ENCODE measurements around the gene TLR5.
A peak's percentile ranks its signal among the peaks of the same experiment; 100 is the strongest.

TLR5 gene

DNA sequence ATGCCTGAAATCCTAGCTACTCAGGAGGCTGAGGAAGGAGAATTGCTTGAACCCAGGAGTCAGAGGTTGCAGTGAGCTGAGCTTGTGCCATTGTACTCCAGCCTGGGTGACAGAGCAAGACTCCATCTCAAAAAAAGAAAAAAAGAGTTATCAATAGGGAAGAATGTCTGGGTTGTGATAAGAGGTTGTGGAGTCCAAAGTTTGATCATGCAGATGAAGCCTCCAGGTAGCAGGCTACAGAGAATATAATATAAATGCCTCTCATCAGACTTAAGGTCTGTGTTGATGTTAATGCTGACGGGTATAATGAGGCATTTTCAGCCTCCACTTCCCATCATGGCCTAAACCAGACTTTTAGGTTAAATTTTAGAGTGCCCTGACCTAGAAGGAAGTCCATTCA lies 24.6 kb downstream of the TLR5 start:
- H3K27me3 ChIP-seq (ENCODE audit: control insufficient read depth in 5 of 5, insufficient read depth in 4 of 5, low read length in 5 of 5), result no peaks in the 10 kb centered on the region
- no peak overlapping the region for H3K9ac ChIP-seq (ENCODE audit: low read length in 5 of 5)
- no peak overlapping the region for H3K4me3 ChIP-seq (ENCODE audit: low read depth in 1 of 5, low read length in 5 of 5)
- peaks cover 0 to 10% (median 3%) of the 10 kb centered on the region in 5 donors for H3K4me1 ChIP-seq (ENCODE audit: control insufficient read depth in 5 of 5, insufficient read depth in 5 of 5, low read length in 5 of 5)
- no peak overlapping the region for H3K27ac ChIP-seq (ENCODE audit: low read depth, low read length)
- peaks cover 0 to 15% (median 0%) of the 10 kb centered on the region in 5 donors for H3K36me3 ChIP-seq (ENCODE audit: control insufficient read depth in 5 of 5, insufficient read depth in 5 of 5, low read length in 5 of 5)
- H3K9me3 ChIP-seq (ENCODE audit: control insufficient read depth in 5 of 5, low read length in 5 of 5), result no peaks in the 10 kb centered on the region

DNA sequence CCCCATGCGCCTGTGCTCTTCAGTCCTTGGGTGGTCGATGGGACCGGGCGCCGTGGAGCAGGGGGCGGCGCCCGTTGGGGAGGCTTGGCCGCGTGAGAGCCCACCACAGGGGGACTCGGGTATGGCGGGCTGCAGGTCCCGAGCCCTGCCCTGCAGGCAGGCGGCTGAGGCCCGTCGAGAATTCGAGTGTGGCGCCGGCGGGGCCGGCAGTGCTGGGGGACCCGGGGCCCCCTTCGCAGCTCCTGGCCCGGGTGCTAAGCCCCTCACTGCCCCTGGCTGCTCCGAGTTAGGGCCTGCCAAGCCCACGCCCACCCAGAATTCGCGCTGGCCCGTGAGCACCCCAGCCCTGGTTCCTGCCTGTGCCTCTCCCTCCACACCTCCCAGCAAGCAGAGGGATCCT lies 26.1 kb downstream of the TLR5 start:
- Histone ChIP-seq H3K36me3 (ENCODE audit: control insufficient read depth in 5 of 5, insufficient read depth in 5 of 5, low read length in 5 of 5) (peaks cover 0 to 13% (median 3%) of the 10 kb centered on the region in 5 donors), H3K27me3 (ENCODE audit: control insufficient read depth in 5 of 5, insufficient read depth in 4 of 5, low read length in 5 of 5) (no peaks in the 10 kb centered on the region), H3K9me3 (ENCODE audit: control insufficient read depth in 5 of 5, low read length in 5 of 5) (no peaks in the 10 kb centered on the region), H3K4me3 (ENCODE audit: low read depth in 1 of 5, low read length in 5 of 5) (no peak overlapping the region), H3K9ac (ENCODE audit: low read length in 5 of 5) (no peak overlapping the region), H3K4me1 (ENCODE audit: control insufficient read depth in 5 of 5, insufficient read depth in 5 of 5, low read length in 5 of 5) (peaks cover 0 to 9% (median 0%) of the 10 kb centered on the region in 5 donors), H3K27ac (ENCODE audit: low read depth, low read length) (no peak overlapping the region)

DNA sequence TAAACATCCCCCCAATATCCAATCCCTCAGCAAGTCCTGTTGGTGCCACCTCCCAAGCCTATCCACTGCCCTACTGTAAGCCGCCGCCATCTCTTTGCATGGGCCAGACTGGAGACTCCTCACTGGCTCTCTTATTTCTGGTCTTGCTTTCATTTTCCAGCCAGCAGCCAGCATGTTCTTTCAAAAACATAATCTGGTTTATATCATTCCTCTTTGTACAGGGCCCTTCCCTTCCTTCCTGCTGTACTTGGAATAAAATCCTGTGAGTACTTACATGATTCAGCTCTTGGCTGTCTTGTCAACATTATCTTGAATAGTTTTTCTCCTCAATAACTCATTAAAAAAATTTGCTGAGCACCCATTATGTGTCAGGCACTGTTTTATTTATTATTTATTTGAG lies 28.2 kb downstream of the TLR5 start:
- Histone ChIP-seq H3K27me3 (ENCODE audit: control insufficient read depth in 5 of 5, insufficient read depth in 4 of 5, low read length in 5 of 5) (no peaks in the 10 kb centered on the region), H3K4me3 (ENCODE audit: low read depth in 1 of 5, low read length in 5 of 5) (no peak overlapping the region), H3K4me1 (ENCODE audit: control insufficient read depth in 5 of 5, insufficient read depth in 5 of 5, low read length in 5 of 5) (peaks cover 0 to 9% (median 0%) of the 10 kb centered on the region in 5 donors), H3K9me3 (ENCODE audit: control insufficient read depth in 5 of 5, low read length in 5 of 5) (no peaks in the 10 kb centered on the region), H3K27ac (ENCODE audit: low read depth, low read length) (peak overlapping the region; percentile 13), H3K9ac (ENCODE audit: low read length in 5 of 5) (no peak overlapping the region), H3K36me3 (ENCODE audit: control insufficient read depth in 5 of 5, insufficient read depth in 5 of 5, low read length in 5 of 5) (peaks cover 0 to 5% (median 3%) of the 10 kb centered on the region in 5 donors)

GRCh38 chr1:223110952-223111351 lies 32.1 kb downstream of the TLR5 start:
- no peaks in the 10 kb centered on the region for H3K9me3 ChIP-seq (ENCODE audit: control insufficient read depth in 5 of 5, low read length in 5 of 5)
- no peak overlapping the region for H3K4me3 ChIP-seq (ENCODE audit: low read depth in 1 of 5, low read length in 5 of 5)
- H3K27ac ChIP-seq (ENCODE audit: low read depth, low read length), result no peak overlapping the region
- H3K36me3 ChIP-seq (ENCODE audit: control insufficient read depth in 5 of 5, insufficient read depth in 5 of 5, low read length in 5 of 5), result peaks cover 0 to 5% (median 3%) of the 10 kb centered on the region in 5 donors
- peaks cover 0 to 13% (median 4%) of the 10 kb centered on the region in 5 donors for H3K4me1 ChIP-seq (ENCODE audit: control insufficient read depth in 5 of 5, insufficient read depth in 5 of 5, low read length in 5 of 5)
- H3K27me3 ChIP-seq (ENCODE audit: control insufficient read depth in 5 of 5, insufficient read depth in 4 of 5, low read length in 5 of 5), result no peaks in the 10 kb centered on the region
- H3K9ac ChIP-seq (ENCODE audit: low read length in 5 of 5), result no peak overlapping the region

GRCh38 chr1:223109581-223110026 lies 33.4 kb downstream of the TLR5 start:
- Histone ChIP-seq H3K9ac (ENCODE audit: low read length in 5 of 5) (no peak overlapping the region), H3K4me1 (ENCODE audit: control insufficient read depth in 5 of 5, insufficient read depth in 5 of 5, low read length in 5 of 5) (peaks cover 0 to 11% (median 4%) of the 10 kb centered on the region in 5 donors), H3K36me3 (ENCODE audit: control insufficient read depth in 5 of 5, insufficient read depth in 5 of 5, low read length in 5 of 5) (peaks cover 0 to 5% (median 3%) of the 10 kb centered on the region in 5 donors), H3K27ac (ENCODE audit: low read depth, low read length) (no peak overlapping the region), H3K9me3 (ENCODE audit: control insufficient read depth in 5 of 5, low read length in 5 of 5) (no peaks in the 10 kb centered on the region), H3K4me3 (ENCODE audit: low read depth in 1 of 5, low read length in 5 of 5) (no peak overlapping the region), H3K27me3 (ENCODE audit: control insufficient read depth in 5 of 5, insufficient read depth in 4 of 5, low read length in 5 of 5) (no peaks in the 10 kb centered on the region)

DNA sequence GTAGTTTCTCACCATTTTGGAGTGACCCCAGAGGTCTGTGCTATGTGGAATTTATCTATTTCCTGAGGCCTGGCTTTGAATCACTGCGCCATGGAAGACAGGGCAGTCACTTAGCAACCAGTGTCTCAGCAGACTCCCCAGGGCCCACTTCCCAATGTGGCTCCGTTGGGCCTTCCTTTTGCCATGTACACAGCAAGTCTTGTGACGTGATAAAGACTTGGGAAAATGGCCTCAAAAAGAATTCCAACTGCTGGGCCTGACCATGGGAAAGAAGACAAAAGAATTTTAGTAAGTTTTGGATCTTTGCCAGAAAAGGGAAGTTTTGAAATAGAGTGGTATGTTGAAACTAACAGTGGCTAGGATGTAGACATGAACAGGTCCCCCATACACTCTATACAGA lies 36.2 kb downstream of the TLR5 start:
- Histone ChIP-seq H3K9ac (ENCODE audit: low read length in 5 of 5) (no peak overlapping the region), H3K4me3 (ENCODE audit: low read depth in 1 of 5, low read length in 5 of 5) (no peak overlapping the region), H3K9me3 (ENCODE audit: control insufficient read depth in 5 of 5, low read length in 5 of 5) (no peaks in the 10 kb centered on the region), H3K4me1 (ENCODE audit: control insufficient read depth in 5 of 5, insufficient read depth in 5 of 5, low read length in 5 of 5) (peaks cover 0 to 14% (median 0%) of the 10 kb centered on the region in 5 donors), H3K36me3 (ENCODE audit: control insufficient read depth in 5 of 5, insufficient read depth in 5 of 5, low read length in 5 of 5) (peaks cover 0 to under 1% (median 0%) of the 10 kb centered on the region in 5 donors), H3K27me3 (ENCODE audit: control insufficient read depth in 5 of 5, insufficient read depth in 4 of 5, low read length in 5 of 5) (no peaks in the 10 kb centered on the region), H3K27ac (ENCODE audit: low read depth, low read length) (no peak overlapping the region)

GRCh38 chr1:223105568-223105967 lies 37.5 kb downstream of the TLR5 start:
- Histone ChIP-seq H3K36me3 (ENCODE audit: control insufficient read depth in 5 of 5, insufficient read depth in 5 of 5, low read length in 5 of 5) (no peaks in the 10 kb centered on the region), H3K9ac (ENCODE audit: low read length in 5 of 5) (no peak overlapping the region), H3K27me3 (ENCODE audit: control insufficient read depth in 5 of 5, insufficient read depth in 4 of 5, low read length in 5 of 5) (no peaks in the 10 kb centered on the region), H3K27ac (ENCODE audit: low read depth, low read length) (no peak overlapping the region), H3K4me1 (ENCODE audit: control insufficient read depth in 5 of 5, insufficient read depth in 5 of 5, low read length in 5 of 5) (peaks cover 0 to 14% (median 0%) of the 10 kb centered on the region in 5 donors), H3K9me3 (ENCODE audit: control insufficient read depth in 5 of 5, low read length in 5 of 5) (no peaks in the 10 kb centered on the region), H3K4me3 (ENCODE audit: low read depth in 1 of 5, low read length in 5 of 5) (no peak overlapping the region)

GRCh38 chr1:223102797-223103533 lies 40.1 kb downstream of the TLR5 start:
- no peak overlapping the region for H3K27ac ChIP-seq (ENCODE audit: low read depth, low read length)

GRCh38 chr1:223097713-223098112 lies 45.3 kb downstream of the TLR5 start:
- Histone ChIP-seq H3K27me3 (ENCODE audit: control insufficient read depth in 5 of 5, insufficient read depth in 4 of 5, low read length in 5 of 5) (no peaks in the 10 kb centered on the region), H3K9ac (ENCODE audit: low read length in 5 of 5) (no peak overlapping the region), H3K27ac (ENCODE audit: low read depth, low read length) (no peak overlapping the region), H3K4me3 (ENCODE audit: low read depth in 1 of 5, low read length in 5 of 5) (no peak overlapping the region), H3K9me3 (ENCODE audit: control insufficient read depth in 5 of 5, low read length in 5 of 5) (no peaks in the 10 kb centered on the region), H3K36me3 (ENCODE audit: control insufficient read depth in 5 of 5, insufficient read depth in 5 of 5, low read length in 5 of 5) (no peaks in the 10 kb centered on the region), H3K4me1 (ENCODE audit: control insufficient read depth in 5 of 5, insufficient read depth in 5 of 5, low read length in 5 of 5) (peaks cover 0 to 6% (median 0%) of the 10 kb centered on the region in 5 donors)

More at GRCh38 chr1:223102797-223103533, 40.1 kb downstream of the TLR5 start:
- Histone ChIP-seq H3K9me3 (ENCODE audit: control insufficient read depth in 5 of 5, low read length in 5 of 5) (no peaks in the 10 kb centered on the region), H3K27me3 (ENCODE audit: control insufficient read depth in 5 of 5, insufficient read depth in 4 of 5, low read length in 5 of 5) (no peaks in the 10 kb centered on the region), H3K9ac (ENCODE audit: low read length in 5 of 5) (no peak overlapping the region), H3K4me3 (ENCODE audit: low read depth in 1 of 5, low read length in 5 of 5) (no peak overlapping the region), H3K4me1 (ENCODE audit: control insufficient read depth in 5 of 5, insufficient read depth in 5 of 5, low read length in 5 of 5) (peaks cover 0 to 14% (median 0%) of the 10 kb centered on the region in 5 donors), H3K36me3 (ENCODE audit: control insufficient read depth in 5 of 5, insufficient read depth in 5 of 5, low read length in 5 of 5) (no peaks in the 10 kb centered on the region)

- H3K9ac ChIP-seq (ENCODE audit: low read length in 5 of 5), result no peak overlapping the region
- H3K4me1 ChIP-seq (ENCODE audit: control insufficient read depth in 5 of 5, insufficient read depth in 5 of 5, low read length in 5 of 5), result peaks cover 0 to 3% (median 0%) of the 10 kb centered on the region in 5 donors
- H3K4me3 ChIP-seq (ENCODE audit: low read depth in 1 of 5, low read length in 5 of 5), result no peak overlapping the region
- H3K36me3 ChIP-seq (ENCODE audit: control insufficient read depth in 5 of 5, insufficient read depth in 5 of 5, low read length in 5 of 5), result no peaks in the 10 kb centered on the region
- H3K27me3 ChIP-seq (ENCODE audit: control insufficient read depth in 5 of 5, insufficient read depth in 4 of 5, low read length in 5 of 5), result no peaks in the 10 kb centered on the region
- no peaks in the 10 kb centered on the region for H3K9me3 ChIP-seq (ENCODE audit: control insufficient read depth in 5 of 5, low read length in 5 of 5)
- H3K27ac ChIP-seq (ENCODE audit: low read depth, low read length), result no peak overlapping the region
Observed at GRCh38 chr1:223095870-223096269, 47.2 kb downstream of the TLR5 start.
